Astrocyte of the spinal cord (primary cell): Measurements from ENCODE around the gene CDHR1.

Experiments
- DNase-seq: peaks from one replicate; pipeline ENCODE4 v3.0.0; 2011; ENCODE audit warnings: low read depth, low spot score
- H3K4me3 ChIP-seq: 2 replicates; pipeline ENCODE4 v1.5.1; 2011; ENCODE audit warnings: low read depth, mild to moderate bottlenecking, low read length, moderate library complexity
- CTCF ChIP-seq: IDR thresholded peaks from 2 replicates; pipeline ENCODE4 v1.5.1; 2012; ENCODE audit warnings: low read depth, mild to moderate bottlenecking, low read length, inconsistent platforms
- in situ Hi-C: cut with HindIII; loops from 2 replicates; pipeline ENCODE4 v1.10.0; 2017; ENCODE audit warnings: low sequenced_read_pairs

CDHR1 gene

GRCh38 chr10:84238909-84239308, 44.6 kb downstream of the CDHR1 start:
- TF ChIP-seq CTCF, result no peak
- in situ Hi-C loops, result no loop called here
- H3K4me3 ChIP-seq, result no peak overlapping the region
- DNase-seq, result no peak

- H3K4me3 ChIP-seq, result no peak within 1 kb of the TSS
- DNase-seq, result no peak
- in situ Hi-C loops, result no loop called here
- no peak for TF ChIP-seq CTCF
Observed at GRCh38 chr10:84241185-84241790, 47.0 kb downstream of the CDHR1 start, which contains the start of gene LRIT1. Gene LRIT1, minus strand, starts transcription at chr10:84241546. Its CDS starts 107 bp downstream, at chr10:84241439.

- no peak overlapping the region for H3K4me3 ChIP-seq
- in situ Hi-C loops, result no loop called here
- TF ChIP-seq CTCF, result no peak
- no peak for DNase-seq
Observed at GRCh38 chr10:84243759-84244158, 49.4 kb downstream of the CDHR1 start.

- DNase-seq, result no peak
- in situ Hi-C loops, result no loop called here
- H3K4me3 ChIP-seq, result no peak within 1 kb of the TSS
- TF ChIP-seq CTCF, result no peak
Observed at GRCh38 chr10:84244651-84245270, 50.4 kb downstream of the CDHR1 start, which contains the start of gene RGR. Gene RGR, plus strand, starts transcription at chr10:84245053. Its CDS starts 38 bp downstream, at chr10:84245091.

- no peak for DNase-seq
- no peak for TF ChIP-seq CTCF
- in situ Hi-C loops, result no loop called here
- no peak overlapping the region for H3K4me3 ChIP-seq
Observed at GRCh38 chr10:84247496-84247895, 53.2 kb downstream of the CDHR1 start.

GRCh38 chr10:84248794-84249193, 54.5 kb downstream of the CDHR1 start:
- no peak for TF ChIP-seq CTCF
- no peak overlapping the region for H3K4me3 ChIP-seq
- in situ Hi-C loops, result no loop called here
- no peak for DNase-seq
